Amniotic stem cell (primary cell): ENCODE data around the gene PATE2.

Experiments used
- DNase-seq: peaks from one replicate; lab custom pipeline; 2025; lab: John Stamatoyannopoulos, UW

Gene PATE2

DNA sequence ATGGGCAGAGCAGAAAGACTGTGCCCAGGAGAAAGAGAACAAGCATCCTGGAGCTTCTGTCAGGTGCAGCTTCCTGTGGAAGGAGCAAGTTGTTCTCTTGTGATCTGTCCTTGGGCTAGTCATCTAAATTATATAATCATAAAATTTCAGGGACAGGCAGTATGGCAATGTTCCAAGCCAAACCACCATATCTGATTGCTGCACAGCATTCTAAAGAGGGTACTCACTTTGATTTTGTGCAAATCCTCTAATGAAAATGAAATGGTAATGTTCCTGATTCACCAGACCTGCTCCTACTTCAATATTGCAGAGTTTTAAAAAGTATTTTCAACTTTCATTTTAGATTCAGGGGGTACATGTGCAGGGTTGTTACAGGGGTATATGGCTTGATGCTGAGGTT is at the start of gene PATE2:
Gene PATE2 (minus strand): TSS at position 101 of the 400 bp plus-strand sequence. CDS start 55 bp downstream, at position 46.
- DNase-seq: no peak

DNA sequence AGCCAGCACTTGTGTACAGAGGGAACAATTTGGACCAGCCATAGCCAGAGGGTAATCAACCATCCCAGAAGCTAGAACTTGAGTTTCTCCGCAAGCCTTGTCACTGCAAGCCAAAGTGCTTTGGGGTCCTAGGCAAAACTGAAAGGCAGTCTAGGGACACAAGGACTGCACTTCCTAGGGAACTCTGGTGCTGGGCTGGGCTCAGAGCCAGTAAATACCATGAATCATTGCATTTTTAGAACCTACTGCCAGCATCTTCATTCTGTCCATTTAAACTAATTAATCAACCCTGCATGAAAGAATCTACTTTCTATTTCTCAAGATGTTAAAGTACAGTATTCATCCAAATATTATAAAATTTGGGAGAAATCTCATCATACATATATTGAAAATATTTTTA is 29.3 kb upstream of the PATE2 start:
- DNase-seq: no peak

DNA sequence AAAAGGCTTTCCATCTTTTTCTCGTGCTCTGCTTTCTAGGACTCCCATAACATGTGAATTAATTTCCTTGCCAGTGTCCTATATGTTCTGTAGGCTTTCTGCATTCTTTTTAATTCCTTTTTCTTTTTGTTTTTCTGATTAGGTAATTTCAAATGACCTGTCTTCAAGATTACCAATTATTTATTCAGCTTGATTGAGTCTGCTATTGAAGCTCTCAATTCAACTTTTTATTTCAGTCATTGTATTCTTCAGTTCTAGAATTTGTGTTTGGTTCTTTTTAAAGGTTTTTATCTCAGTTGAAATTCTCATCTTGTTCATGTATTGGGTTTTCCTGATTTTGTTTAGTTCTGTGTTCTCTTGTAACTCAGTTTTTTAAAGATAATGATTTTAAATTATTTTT is 23.8 kb upstream of the PATE2 start:
- no peak for DNase-seq

DNA sequence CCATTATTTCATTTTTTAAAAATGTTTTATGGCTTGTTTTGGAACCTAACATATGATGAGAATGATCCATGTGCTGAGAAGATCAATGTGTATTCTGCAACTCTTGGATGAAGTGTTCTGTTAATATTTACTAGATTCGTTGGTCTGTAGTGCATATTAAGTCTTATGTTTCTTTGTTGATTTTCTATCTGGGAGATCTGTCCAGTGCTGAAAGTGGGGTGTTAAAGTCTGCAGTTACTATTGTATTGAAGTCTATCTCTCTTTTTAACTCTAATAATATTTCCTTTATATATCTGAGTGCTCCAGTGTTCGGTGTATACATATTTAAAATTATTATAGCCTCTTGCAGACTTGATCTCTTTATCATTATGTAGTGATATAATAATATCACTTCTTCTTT is 21.2 kb upstream of the PATE2 start:
- no peak for DNase-seq

DNA sequence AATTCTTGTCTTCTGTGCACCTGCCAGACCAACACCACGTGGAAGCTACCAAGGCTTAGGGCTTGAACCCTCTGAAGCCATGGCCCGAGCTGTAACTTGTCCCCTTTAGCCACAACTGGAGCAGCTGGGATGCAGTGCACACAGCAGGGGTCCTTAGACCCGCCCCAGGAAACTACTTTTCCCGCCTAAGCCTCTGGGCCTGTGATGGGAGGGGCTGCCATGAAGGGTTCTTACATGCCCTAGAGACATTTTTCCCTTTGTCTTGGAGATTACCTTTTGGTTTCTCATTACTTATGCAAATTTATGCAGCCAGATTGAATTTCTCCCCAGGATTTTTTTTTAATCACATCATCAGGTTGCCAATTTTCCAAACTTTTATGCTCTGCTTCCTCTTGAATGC is 19.0 kb upstream of the PATE2 start:
- no peak for DNase-seq

DNA sequence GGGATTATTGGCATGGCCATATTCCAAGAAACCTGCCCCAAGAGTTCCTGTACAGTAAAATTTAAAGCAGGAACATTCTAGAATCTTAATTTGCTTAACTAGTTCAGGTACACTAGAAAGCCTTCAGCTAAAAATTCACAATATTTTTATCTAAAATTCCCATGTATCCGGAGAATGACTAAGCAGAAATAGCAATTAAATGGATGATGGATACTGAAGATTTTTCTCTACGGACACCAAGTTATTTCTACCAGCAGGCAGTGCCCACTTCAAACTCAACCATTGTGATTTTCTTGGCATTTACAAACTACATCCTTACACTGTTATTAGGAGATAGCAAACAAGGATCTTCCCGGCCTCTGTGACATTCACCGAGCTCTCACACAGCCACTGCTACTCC is 12.2 kb upstream of the PATE2 start:
- DNase-seq: no peak

DNA sequence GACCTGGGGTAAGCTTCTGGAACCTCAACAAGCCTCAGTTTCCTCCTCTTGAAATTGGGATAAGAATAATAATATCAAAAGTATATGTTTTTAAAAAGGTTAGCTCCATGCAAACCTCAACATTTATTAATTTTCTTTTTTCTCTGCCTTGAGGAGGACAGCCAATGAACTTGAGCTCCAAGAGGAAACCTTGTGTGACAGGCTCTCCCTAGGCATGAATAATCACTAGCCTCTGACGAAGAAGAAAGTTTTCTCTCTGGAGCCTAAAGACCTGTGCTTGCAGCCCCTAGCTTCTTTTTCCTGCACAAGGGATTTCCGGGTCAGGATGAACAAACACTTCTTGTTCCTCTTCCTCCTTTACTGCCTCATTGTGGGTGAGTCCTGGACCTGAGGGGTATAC is 9.2 kb upstream of the PATE2 start, which contains the start of gene PATE3:
Gene PATE3 (plus strand): TSS at position 301 of the 400 bp plus-strand sequence. CDS start 25 bp downstream, at position 326.
- DNase-seq: no peak

DNA sequence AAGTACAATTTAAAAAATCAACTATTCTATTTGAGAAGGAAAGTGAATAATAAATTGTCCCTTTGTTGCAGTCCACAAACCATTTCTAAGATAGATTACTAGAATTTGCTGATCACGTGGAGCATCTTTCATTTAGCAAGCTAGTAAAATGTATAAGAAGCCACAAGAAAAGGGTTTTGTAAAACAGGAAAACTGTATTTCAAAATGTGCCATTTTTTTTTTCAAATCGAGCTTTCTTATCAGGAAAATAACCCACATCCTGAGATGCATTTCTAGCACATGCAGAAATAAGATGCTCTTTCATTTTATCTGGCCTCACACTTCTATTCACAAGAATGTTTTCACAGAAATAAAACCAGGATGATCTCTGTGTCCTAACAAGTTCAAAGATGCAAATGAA is 6.0 kb upstream of the PATE2 start:
- DNase-seq: no peak

DNA sequence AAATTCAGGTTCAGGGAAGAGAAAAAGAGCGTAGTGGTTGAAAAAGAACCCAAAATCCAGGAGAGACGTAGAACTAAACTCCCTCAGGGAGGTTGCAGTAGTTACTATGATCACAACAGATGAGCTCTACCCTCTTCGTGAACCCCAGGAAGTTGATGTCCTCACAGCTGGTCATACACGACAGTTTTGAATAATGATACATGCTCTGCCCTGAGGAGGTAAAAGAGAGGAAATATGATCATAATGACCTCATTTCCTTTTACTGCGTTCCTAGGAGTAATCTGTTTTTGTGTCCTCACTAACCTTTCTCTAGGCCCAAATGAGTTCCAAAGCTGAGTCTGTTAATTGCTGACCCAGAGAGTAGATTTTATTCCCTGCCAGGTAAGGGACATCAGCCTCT is 1.3 kb downstream of the PATE2 start:
- DNase-seq: no peak

DNA sequence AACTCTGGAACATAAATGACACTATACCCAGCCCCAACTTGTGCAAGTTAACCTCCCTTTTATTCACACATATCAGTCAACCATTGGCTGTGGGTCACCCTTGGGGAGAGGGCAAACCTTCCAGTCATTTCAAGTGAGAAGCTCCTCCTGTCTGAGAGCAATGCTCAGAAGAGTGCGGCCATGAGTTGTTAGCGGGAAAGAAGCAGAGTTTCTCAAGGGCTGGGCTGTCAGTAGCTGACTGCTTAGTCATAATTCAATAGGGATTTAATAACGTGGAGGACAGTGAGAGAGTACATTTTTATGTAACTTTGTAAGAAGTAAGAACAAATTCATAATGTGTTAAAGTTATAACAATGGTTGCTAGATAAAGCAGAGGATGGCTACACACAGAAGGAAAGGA is 5.1 kb downstream of the PATE2 start:
- no peak for DNase-seq

DNA sequence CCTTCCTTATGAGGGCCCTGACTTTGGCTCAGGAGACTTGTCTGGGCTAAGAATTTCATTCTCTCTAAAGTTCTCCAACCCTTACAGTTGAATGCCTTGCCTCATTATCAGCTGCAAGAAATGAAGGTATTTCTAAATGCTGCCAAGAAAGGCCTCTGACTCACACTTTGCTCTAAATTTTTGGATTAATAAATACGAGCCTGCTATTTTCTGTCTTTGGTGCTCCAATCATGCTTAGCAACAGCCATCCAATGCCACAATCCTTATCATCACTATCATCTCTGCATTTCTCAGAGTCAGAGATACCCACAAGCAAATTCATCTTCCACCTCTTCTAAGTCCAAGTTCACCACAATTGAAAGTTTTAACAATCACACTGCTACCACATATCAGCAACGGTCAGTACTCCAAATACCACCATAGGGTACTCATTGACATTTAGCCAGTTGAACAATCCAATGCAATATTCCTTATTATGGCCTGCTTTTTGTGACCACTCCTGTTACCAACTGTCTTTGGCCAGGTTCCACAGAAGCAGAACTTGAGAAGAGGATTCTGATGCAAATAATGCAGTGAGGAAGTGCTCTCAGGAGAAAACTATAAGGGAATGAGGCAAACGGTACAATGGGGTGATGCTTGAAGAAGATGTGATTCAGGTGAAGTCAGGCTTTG is 5.7 kb downstream of the PATE2 start:
- no peak for DNase-seq

DNA sequence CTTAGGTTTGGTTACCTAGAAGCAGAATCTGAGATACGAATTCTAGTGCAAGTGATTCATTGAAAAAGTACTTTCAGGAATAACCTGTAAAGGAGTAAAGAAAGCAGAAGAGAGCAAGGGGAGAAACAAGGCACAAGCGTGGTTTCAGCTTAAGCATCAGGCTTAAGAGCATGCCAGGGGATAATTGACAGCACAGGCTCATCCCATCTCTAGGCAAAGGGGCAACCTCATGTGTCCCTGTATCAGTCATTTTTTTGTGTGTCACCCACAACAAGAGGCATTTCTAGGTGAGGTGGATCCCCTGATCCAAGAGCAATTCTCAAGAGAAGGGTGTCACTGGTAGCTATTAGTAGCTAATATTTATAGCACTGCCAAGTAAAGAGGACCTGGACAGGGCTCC is 8.0 kb downstream of the PATE2 start:
- no peak for DNase-seq

DNA sequence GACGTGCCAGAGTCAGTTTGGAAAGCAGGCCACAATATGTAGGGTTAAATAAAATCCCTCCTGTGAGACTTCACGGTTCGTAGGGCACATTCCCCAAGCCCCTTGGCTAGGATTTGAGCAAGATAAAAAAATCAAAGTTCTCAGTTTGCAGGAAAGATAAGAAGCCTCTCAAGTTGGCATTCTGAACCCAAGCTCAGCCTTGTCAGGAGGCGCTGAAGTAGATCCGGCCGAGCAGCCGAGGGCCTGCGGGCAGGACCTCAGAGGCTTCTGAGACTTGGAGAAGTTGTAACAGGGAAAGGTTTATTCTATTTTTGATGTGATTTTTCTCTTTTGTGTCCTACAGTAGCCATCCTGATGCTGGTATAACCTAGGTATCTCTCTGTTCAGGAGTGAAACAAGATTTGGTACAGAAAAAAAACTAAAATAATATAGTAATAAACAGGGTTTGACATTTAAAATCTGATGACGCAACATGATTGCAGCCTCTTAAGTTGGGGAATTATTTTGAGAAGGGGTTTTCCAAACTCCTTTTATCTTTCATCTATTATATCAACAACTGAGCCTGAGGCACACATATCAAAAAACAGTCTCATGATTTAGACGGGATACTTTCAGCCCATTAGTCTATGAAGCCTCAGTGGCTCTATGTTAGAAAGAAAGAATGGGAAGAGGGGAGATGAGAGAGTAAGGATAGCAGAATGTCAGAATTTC is 10.1 kb downstream of the PATE2 start:
- no peak for DNase-seq

DNA sequence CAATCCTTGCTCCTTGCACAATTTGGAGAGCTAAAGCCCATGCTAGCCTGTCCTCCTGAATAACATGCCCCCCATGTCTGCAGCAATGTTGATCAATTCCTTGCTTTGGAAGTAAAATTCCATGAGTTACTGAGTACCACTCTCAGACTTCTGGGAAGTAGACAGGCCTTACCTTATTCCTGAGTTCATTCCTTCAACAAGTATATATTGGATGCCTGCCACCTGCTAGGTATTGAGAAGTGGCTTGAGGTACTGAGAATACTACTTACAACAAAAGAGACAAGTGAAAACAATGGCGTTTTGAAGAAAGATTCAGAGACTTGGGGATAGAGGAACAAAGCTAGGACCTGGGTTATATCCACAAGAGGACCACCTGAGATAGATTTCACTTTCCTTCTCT is 12.4 kb downstream of the PATE2 start:
- DNase-seq: no peak

DNA sequence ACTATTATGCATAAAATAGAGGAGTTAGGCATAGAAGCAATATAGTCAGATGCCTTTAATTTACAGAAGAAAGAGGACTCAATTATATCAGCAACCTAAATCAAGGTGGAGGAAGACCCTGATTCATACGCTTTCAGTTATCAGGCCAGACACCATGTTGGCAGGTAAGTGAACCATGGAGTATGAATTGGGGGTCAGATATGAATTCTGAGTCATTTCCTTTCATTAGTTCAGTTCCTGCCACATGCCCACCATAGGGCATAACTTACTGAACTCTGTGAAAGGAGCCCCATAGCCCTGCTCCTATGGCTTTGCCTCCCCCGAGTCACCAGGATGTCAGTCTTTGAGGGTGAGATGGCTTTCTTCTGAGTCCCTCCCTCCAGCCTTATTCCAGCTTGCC is 15.1 kb downstream of the PATE2 start:
- DNase-seq: no peak

DNA sequence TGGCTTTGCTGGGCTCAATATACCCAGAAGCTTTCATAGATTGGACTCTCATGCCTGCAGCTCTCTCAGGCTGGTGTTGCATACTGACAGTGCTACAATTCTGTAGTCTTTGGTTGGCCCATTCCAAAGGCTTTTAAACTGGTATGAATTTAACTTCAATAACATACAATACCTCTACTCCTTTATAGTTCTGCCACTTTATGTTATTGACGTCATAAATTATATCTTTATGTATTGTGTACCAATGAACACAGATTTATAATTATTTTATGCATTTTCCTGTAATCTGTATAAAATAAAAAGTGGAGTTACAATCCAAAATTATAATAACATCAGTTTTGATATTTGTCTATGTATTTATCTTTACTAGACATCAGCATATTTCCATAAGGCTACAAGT is 16.2 kb downstream of the PATE2 start:
- DNase-seq: no peak

DNA sequence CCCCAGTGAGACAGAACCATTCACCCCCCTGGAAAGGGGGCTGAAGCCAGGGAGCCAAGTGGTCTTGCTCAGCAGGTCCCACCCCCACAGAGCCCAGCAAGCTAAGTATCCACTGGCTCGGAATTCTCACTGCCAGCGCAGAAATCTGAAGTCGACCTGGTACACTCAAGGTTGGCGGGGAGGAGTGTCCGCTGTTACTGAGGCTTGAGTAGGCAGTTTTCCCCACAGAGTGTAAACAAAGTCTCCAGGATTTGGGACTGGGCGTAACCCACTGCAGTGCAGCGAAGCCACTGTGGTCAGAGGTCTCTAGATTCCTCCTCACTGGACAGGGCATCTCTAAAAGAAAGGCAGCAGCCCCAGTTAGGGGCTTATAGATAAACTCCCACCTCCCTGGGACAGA is 22.6 kb downstream of the PATE2 start:
- DNase-seq: no peak

DNA sequence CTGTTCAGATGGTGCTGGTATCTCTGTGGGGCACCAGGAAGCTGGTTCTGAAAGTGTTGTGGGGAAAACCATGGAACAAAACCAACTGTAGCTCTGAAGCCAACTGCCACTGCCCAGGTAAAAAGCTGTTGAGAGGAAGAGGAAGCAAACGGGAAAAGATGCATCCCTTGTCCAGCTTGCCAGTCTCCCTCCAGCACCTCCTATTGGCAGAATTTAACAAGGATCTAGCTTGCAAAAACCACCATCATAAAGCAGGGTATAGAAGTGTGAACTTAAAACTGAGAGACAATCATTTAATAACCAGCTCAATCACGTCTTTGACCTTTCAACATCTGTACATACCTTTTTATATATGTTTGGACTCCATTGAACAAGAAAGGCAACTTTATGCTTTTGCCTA is 28.0 kb downstream of the PATE2 start:
- no peak for DNase-seq

DNA sequence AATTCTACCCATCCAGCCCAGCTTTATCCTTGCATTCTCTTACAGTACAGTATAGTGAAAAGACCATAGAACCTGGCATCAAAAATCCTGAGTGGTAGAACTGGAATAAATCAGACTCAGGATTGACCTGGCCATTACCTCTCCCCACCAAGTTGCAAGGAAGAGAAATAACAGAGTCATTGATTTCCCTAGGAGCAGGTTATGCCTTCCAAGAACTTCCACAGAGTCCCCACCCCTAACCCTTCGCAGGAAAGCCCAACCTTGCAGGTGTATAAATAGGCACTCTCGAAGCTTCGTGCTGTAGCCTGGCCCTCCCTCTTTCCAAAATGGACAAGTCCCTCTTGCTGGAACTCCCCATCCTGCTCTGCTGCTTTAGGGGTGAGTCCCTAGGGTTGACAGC is 32.6 kb downstream of the PATE2 start, which contains the start of gene PATE1:
Gene PATE1 (plus strand): TSS at position 301 of the 400 bp plus-strand sequence. CDS start 26 bp downstream, at position 327.
- no peak for DNase-seq

DNA sequence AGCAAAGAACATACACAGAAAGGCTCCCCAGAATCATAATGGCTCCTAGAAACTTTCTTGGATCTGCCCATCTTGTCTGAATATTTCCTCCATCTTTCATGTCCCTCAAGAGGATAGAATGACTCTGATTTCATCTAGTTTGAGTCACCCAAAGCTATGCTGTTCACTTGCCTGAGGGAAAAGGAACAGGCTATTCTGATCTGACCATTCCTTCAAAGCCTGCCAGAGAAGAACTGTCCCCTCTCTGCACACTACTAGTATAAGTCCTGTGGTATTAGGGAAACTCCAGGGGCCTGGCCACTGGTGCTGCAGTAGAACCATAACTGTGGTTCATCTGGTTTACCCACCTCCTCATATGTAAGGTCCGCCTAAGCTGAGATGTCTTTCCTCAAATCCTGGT is 34.9 kb downstream of the PATE2 start:
- DNase-seq: no peak

DNA sequence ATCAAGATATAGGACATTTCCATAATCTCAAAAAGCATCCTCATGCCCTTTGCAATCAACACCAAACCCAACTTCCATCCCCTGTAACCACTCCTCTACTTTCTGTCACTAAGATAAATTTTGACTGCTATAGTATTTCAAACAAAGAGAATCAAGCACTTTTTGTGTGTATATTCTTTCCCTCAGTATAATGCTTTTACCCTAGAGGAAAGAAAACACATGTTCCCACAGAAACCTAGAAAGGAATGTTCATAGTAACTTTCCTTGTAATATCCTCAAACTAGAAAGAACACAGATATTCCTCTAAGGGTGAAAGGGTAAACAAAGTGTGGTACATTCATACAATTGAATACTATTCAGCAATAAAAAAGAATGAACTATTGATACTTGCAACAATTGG is 38.0 kb downstream of the PATE2 start:
- no peak for DNase-seq

DNA sequence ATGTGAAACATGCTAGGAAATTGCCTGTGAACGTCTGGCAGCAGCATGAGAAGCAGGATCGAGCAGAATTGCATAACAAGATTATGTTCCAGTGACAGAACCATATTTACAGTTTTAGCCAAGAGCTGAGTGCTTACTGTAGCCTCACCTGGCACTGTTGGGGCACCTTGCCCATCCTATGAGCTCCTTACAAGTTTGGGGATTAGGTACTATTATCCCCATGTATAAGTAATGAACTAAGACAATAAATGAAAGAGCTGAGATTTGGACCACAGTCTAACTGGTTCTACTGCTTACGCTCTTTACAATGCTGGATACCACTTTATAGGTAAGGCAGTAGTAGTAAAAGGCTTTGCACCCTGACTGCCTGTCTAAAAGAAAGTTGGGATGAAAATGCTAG is 49.7 kb downstream of the PATE2 start:
- DNase-seq: no peak
